HUDEP-2 (cell line): ENCODE results near the gene ITGB1.
A peak's percentile ranks its signal among the peaks of the same experiment; 100 is the strongest.
"Not testable (repeated sequence)": the region's sequence is repeated elsewhere in the genome, so short reads cannot be mapped to it uniquely, and the experiment has no call there.

ENCODE experiments used
- DNase-seq, 76 experiments: peaks; one replicate each; lab custom pipeline; 2025; ENCODE audit not compliant: unreplicated experiment in 76 of 76; lab: John Stamatoyannopoulos, UW

ITGB1 gene

DNA sequence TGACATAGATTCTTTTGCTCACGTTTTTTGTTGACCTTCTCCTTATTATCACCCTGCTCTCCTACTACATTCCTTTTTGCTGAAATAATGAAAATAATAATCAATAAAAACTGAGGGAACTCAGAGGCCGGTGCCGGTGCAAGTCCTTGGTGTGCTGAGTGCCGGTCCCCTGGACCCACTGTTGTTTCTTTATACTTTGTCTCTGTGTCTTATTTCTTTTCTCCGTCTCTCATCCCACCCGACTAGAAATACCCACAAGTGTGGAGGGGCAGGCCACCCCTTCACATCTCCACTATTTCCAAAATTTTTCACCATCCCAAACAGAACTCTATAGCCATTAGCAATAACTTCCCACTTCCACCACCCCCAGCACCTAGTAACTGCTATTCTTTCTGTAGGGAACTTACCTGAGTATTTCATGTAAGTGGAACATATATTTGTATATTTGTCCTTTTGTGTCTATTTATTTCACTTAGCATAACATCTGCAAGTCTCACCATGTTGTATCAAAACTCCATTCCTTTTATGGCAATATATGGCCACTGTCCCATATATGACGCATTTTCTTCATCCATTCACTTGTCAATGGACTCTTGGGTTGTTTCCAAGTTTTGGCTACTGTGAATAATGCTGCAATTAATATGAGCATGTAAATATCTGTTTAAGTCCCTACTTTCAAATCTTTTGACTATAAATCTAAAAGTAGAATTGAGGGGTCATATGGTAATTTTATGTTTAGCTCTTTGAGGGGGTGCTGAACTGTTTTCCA, 62.6 kb downstream of the ITGB1 start:
- DNase-seq = not testable (repeated sequence)

DNA sequence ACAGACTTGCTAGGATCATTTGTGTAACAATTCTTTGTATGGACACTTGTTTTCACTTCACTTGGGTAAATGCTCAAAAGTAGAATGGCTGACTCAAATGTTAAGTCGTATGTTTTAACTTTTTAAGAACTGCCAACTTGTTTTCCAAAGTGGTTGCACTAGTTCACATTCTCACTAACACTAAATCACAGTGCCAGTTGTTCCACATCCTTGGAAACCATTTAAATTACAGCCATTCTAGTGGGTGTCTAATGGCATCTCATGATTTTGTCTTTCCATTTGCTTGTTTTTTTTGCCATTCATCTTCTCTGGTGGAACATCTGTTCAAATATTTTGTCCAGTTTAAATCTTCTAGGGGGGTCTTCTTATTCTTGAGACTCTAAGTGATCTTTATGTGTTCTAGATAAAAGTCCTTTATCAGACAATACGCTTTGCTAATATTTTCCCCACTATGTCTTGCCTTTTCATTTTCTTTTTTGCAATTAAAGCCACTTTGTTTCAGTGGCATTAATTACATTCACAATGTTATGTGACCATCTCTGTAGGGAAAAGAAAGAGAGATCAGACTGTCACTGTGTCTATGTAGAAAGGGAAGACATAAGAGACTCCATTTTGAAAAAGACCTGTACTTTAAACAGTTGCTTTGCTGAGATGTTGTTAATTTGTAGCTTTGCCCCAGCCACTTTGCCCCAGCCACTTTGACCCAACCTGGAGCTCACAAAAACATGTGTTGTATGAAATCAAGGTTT, 63.9 kb downstream of the ITGB1 start:
- no peak for DNase-seq

DNA sequence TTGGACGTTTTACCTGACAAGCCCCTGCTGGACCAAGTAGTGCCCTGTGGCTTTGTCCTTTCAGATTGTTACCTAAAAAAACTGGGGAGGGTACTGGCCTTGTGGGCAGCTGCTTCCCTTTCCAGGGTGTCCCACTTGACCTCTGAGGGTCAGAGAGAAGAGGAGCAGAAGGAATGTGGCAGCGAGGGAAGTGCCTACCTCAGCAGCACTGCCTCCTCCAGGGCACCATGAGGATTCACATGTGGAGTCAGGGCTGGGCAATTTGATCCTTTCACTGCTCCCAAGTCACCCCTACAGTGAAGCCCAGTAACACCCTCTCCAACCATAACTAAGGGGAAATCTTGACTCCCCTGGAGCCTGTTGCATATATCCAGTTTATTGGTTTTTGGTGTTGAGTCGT, 64.6 kb downstream of the ITGB1 start:
- DNase-seq = peak in 4 of 76 experiments; percentile 4 to 8 (median 6)

DNA sequence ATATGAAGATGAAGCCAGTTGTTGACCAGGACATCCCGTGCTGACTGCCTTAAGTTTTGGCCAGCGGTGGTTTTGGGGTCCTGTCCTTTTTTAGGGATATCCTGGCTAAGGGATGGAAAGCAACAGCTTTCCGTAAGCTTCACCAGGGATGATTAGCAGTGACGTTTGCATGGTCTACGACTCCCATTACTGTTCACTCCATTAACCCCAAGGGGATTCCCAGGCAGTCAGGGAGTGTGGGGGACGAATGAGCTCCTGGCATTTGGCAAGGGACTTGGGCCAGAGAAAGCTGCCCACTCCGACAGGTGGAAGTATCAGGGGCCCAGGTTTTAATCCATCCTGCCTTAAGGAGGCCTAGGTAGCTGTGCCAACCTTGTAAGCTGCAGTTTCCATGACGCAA, 66.8 kb downstream of the ITGB1 start:
- DNase-seq = no peak

DNA sequence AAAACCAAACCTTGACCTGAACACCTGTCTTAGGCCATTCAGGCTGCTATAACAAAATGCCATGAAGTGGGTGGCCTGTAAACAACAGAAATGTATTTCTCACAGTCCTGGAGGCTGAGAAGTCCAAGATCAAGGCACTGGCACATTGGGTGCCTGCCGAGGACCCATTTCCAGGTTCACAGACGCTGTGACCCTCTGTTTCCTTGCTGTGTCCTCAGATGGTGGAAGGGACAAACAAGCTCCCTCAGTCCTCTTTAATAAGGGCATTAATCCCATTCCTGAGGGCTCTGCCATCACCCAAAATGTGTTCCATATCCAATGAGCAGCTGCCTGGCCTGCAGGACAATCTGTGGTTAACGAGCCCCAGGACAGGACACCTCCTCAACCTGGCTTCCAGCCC, 67.6 kb downstream of the ITGB1 start:
- DNase-seq = no peak

DNA sequence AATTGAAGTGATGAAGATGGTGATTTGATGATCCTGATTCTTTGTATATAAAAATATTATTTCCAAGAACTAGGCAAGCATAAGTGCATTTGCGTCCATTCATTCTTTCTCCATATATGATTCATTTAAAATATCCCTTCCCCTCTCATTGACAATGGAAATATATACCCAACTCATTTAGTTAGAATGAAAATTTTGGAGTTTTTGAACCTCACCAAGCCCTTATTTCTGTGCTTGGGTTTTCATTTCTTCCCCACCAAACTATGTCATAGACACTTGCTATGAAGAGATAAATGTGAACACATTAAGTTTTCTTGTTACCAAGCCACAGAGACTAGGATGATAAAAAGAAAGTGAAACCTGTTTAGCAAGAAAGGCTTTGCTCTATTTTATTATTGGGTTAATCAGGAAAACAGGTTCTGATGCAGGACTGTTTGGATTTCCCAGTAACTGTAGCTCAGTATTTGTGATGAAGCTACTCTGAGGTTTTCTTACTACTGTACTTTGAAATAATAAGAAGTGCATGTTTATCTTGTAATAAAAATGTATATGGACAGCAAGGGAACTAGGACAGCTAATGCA, 68.3 kb downstream of the ITGB1 start:
- no peak for DNase-seq

DNA sequence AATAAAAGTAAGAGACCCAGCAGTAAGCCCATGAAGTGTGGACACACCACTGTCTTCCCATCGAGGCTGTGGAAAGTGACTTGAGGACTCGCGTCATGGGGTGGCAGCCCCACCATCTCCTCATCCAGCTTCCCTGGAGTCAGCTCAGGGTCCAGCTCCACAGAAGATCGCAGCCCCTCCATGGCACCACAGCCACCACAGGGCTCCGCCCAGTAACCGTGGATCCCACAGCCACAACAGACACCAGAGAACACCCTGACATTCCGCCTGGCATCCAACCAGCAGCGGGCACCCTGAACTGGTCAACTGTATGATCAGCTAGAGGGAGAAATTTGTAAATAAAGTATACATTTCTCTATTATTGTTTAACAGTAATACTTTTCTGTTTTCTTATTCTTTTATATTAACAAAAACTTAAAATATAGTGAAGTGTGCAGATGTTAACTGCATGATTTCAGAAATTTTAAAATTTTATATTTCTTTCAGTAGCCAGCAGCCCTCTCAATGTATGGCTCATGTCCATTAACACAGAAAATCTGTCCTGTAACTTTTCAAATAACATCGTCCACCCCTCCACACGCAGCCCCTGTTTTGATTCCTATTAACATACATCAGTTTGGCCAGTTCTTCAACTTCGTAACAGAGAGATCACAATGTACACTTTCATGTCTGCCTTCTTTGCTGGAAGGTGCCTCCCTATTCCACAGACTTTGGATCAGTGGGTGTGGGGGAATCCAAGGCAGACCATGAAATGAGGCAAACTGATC, 69.7 kb downstream of the ITGB1 start:
- DNase-seq = peak in 1 of 76 experiments; percentile 8

DNA sequence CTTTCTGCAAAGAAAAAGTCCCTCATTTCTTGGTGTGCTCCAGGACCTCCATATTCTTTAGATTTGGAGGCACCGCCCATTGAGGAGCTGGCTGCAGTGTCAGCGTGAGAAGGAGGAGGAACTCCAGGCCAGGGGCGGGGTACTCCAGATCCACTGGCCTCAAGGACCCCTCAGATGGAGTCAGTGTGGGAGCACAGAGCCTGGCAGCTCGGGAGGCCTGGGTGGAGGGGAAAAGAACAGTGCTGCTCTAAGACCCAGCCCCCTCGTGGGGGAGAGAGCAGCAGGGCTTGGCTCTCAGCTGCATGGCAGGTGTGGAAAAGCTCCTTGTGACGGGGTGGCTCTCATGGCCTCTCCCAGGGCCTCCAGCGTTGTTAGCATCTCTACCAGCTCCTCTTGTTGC, 70.5 kb downstream of the ITGB1 start:
- no peak for DNase-seq

DNA sequence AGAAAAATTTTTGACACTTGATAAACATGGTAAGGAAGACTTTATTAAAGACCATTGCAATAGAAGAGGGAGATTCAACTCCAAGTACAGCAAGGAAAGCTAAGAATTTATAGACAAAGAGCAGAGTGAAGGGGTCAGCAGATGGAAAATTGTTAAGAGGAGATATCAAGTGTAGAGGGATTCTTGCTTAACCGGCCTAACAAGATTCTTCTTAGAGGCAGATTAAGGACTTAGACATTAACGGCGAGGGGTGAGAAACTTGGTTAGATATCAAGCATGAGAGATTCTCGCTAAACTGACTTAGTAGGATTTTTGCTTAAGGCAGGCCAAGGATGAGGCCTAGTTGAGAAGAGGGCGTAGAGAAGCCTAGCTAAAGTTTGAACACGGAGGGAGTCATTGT, 76.0 kb downstream of the ITGB1 start:
- no peak for DNase-seq

DNA sequence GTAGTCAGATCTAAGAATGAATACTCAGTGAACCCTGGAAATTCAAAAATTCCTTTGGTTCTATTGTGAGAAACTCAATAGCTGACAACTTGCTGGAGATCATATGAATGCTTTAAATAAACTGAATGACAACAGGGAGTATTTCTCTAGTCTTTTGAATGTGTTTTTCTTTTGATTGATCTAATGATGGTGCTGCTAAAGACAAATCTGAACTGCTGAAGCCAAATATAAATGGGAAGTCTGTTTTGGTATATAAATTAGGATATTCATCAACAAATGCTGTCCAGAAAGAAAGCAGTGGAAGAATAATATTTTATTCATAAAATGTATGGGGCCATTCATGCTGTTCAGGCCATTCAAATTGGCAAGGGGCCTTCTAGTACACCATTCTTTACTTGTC, 79.4 kb downstream of the ITGB1 start:
- DNase-seq = no peak

DNA sequence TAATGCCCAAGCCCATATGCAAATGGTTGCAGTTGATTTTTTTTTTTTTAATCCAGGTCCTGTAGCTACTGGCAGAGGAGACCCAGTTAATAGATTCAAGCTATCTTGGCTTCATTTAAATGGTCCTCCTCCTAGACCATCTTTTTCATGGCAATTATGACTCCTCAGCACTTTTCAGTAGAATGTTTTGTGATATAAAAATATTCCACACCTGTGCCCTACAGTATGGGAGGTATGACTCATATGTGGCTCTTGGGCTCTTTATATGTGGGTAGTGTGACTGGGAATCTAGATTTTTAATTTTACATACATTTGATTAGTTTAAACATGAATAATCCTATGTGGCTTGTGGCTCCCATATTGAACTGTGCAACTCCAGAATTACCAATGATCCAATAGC, 80.1 kb downstream of the ITGB1 start:
- no peak for DNase-seq

DNA sequence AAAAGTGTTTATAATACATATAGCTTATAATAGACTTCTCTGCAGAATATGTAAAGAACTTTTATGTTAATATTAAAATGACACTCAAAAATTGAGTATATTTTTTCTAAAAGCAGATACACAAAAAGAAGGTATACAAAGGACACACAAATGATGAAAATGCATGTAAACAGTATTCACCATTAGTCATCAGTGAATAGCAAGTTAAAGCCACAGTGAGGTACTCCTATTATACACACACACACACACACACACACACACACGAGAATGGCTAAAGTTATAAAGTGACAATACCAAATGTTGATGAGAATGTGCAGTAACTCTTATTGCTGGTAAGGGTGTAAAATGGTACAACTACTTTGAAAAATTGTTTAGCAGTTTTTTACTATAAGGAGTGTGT, 92.9 kb downstream of the ITGB1 start:
- no peak for DNase-seq

DNA sequence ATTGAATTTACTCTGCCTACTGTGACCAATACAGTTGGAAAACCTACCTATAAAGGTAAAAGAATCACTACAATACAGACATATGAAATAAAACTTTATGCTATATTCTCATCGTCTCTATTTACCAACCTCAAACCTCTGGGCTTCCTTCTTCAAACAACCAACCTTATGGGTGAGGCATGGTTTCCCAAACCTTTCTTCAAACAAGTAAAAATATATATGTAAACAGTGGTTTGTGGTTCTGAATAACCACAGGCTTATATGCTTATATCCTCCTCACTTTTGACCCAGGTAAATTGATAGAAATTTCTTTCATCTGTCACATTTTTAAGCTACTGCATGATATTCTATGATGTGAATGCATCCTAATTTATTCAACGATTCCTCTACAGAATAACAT, 103.6 kb downstream of the ITGB1 start:
- DNase-seq = no peak

DNA sequence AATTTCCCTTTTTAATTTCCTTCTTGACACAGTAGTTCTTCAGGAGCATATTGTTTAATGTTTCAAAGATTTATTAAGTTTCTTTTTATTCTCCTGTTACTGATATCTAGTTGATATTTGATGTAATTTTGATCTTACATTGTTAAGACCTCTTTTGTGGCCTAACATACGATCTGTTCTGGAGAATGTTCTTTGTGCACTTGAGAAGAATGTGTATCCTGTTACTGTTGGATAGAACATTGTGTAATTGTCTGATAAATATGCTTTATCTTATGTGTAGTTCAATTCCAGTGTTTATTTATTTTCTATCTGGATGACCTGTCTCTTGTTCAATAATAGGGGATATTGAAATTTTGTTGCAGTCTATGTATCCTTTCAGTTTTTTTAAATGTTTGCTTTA, 106.7 kb downstream of the ITGB1 start:
- DNase-seq = no peak
